RKO (cell line): ENCODE measurements around the gene RAB28.

ENCODE experiments used
- DNase-seq: peaks from one replicate; pipeline ENCODE4 v3.0.0-alpha.2; 2016; ENCODE audit warnings: low spot score

The RAB28 gene

GRCh38 chr4:13509442-13509841, 25.3 kb upstream of the RAB28 start:
- DNase-seq, result no peak

- no peak for DNase-seq
Observed at GRCh38 chr4:13504374-13504773, 20.2 kb upstream of the RAB28 start.

- no peak for DNase-seq
Observed at GRCh38 chr4:13498469-13498868, 14.3 kb upstream of the RAB28 start.

- DNase-seq, result no peak
Observed at GRCh38 chr4:13496605-13497004, 12.5 kb upstream of the RAB28 start.

GRCh38 chr4:13495753-13496152, 11.6 kb upstream of the RAB28 start:
- DNase-seq, result no peak

GRCh38 chr4:13493793-13494192, 9.7 kb upstream of the RAB28 start:
- no peak for DNase-seq

- DNase-seq, result no peak
Observed at GRCh38 chr4:13492747-13493146, 8.6 kb upstream of the RAB28 start.

GRCh38 chr4:13484749-13485221, 645 bp upstream of the RAB28 start:
- DNase-seq, result peak; percentile 52

- DNase-seq, result peak; percentile 89
Observed at GRCh38 chr4:13483768-13484121, 395 bp downstream of the RAB28 start.

GRCh38 chr4:13483136-13483767, 888 bp downstream of the RAB28 start:
- peak; percentile 56 for DNase-seq

- peak; percentile 87 for DNase-seq
Observed at GRCh38 chr4:13481569-13481968, 2.6 kb downstream of the RAB28 start.

- DNase-seq, result no peak
Observed at GRCh38 chr4:13478707-13479106, 5.4 kb downstream of the RAB28 start.

- DNase-seq, result no peak
Observed at GRCh38 chr4:13478131-13478530, 6.0 kb downstream of the RAB28 start.

GRCh38 chr4:13476915-13477314, 7.2 kb downstream of the RAB28 start:
- DNase-seq, result peak; percentile 42

GRCh38 chr4:13476152-13476551, 8.0 kb downstream of the RAB28 start:
- no peak for DNase-seq

- DNase-seq, result no peak
Observed at GRCh38 chr4:13471400-13471799, 12.7 kb downstream of the RAB28 start.

GRCh38 chr4:13470379-13470778, 13.8 kb downstream of the RAB28 start:
- no peak for DNase-seq

- DNase-seq, result no peak
Observed at GRCh38 chr4:13464973-13465372, 19.2 kb downstream of the RAB28 start.

GRCh38 chr4:13464543-13464942, 19.6 kb downstream of the RAB28 start:
- DNase-seq, result no peak

GRCh38 chr4:13461191-13461905, 22.8 kb downstream of the RAB28 start:
- no peak for DNase-seq

- DNase-seq, result no peak
Observed at GRCh38 chr4:13455411-13455810, 28.7 kb downstream of the RAB28 start.

GRCh38 chr4:13454786-13455185, 29.4 kb downstream of the RAB28 start:
- no peak for DNase-seq

- DNase-seq, result no peak
Observed at GRCh38 chr4:13452927-13453579, 31.1 kb downstream of the RAB28 start.
